H1 (cell line): ENCODE results near the gene NCCRP1. TPM values are rescaled to one million over a fixed set of nuclear protein-coding genes. Genes with fewer than 3 reads are reported as not detected.

ENCODE experiments used
- CTCF ChIA-PET: fragments of 300-600 bp; sonication (Branson Sonifier 250); formaldehyde crosslinking; loops from one replicate; lab custom pipeline; 2021; ENCODE audit not compliant: partially characterized antibody; lab: Charles Lee
- POLR2A ChIA-PET: fragments of 300-600 bp; sonication (Branson Sonifier 250); formaldehyde crosslinking; loops from one replicate; lab custom pipeline; 2021; ENCODE audit warnings: inconsistent platforms; ENCODE audit not compliant: partially characterized antibody; lab: Charles Lee
- DNase-seq, 2 experiments: peaks; one replicate each; pipeline versions ENCODE4 v3.0.0 to v3.0.0-alpha.2; 2010 to 2022; ENCODE audit warnings: low spot score in 2 of 2, low read depth in 1 of 2, mixed read lengths in 1 of 2
- FAIRE-seq: peaks from 2 replicates; lab custom pipeline; 2011; peaks lifted over from hg19 to GRCh38; lab: Jason Lieb, UNC
- H2AFZ ChIP-seq: 2 replicates; pipeline ENCODE4 v1.8.1; 2012; ENCODE audit warnings: low read length, inconsistent platforms
- H2AK5ac ChIP-seq: 2 replicates; pipeline ENCODE4 v1.6.1; 2013; ENCODE audit warnings: low read depth, low read length
- H2BK120ac ChIP-seq: replicated peaks from 2 replicates; pipeline ENCODE3; 2013; ENCODE audit warnings: low read depth, low read length, inconsistent platforms
- H2BK12ac ChIP-seq: 2 replicates; pipeline ENCODE4 v1.6.1; 2013; ENCODE audit warnings: low read depth, low read length
- H2BK15ac ChIP-seq: 2 replicates; pipeline ENCODE4 v1.6.1; 2013; ENCODE audit warnings: low read length
- H2BK20ac ChIP-seq: 2 replicates; pipeline ENCODE4 v1.6.1; 2013; ENCODE audit warnings: low read length
- H2BK5ac ChIP-seq: 2 replicates; pipeline ENCODE4 v1.6.1; 2013; ENCODE audit warnings: low read depth, low read length
- H3K14ac ChIP-seq: 2 replicates; pipeline ENCODE4 v1.6.1; 2013; ENCODE audit warnings: inconsistent platforms; ENCODE audit not compliant: insufficient read length
- H3K18ac ChIP-seq: 2 replicates; pipeline ENCODE4 v1.6.1; 2013; ENCODE audit warnings: low read length; ENCODE audit errors: extremely low read depth
- H3K23ac ChIP-seq: 2 replicates; pipeline ENCODE4 v1.6.1; 2013; ENCODE audit warnings: inconsistent platforms; ENCODE audit not compliant: insufficient read length
- H3K23me2 ChIP-seq: 2 replicates; pipeline ENCODE4 v1.6.1; 2013; ENCODE audit warnings: low read depth, low read length
- H3K27ac ChIP-seq: 2 replicates; pipeline ENCODE4 v1.6.1; 2011; ENCODE audit warnings: low read depth, low read length, inconsistent platforms
- H3K27me3 ChIP-seq, 4 experiments: replicated peaks in 1 of 4; 1 replicate in 1 of 4; 2 replicates in 3 of 4; pipeline versions ENCODE4 v1.6.1 to v1.8.1; 2011 to 2013; ENCODE audit warnings: low read length in 3 of 4, mild to moderate bottlenecking in 3 of 4, inconsistent platforms in 2 of 4, mixed read lengths in 2 of 4, moderate library complexity in 1 of 4; ENCODE audit not compliant: control insufficient read depth in 3 of 4, insufficient read depth in 3 of 4; ENCODE audit errors: extremely low read depth in 1 of 4
- H3K36me3 ChIP-seq, 4 experiments: 2 replicates each; pipeline versions ENCODE4 v1.6.1 to v1.8.1; 2011 to 2013; ENCODE audit warnings: mild to moderate bottlenecking in 4 of 4, low read length in 3 of 4, moderate library complexity in 2 of 4, control low read depth in 1 of 4, inconsistent platforms in 1 of 4; ENCODE audit not compliant: insufficient read depth in 4 of 4, control insufficient read depth in 2 of 4
- H3K4ac ChIP-seq: replicated peaks from 2 replicates; pipeline ENCODE3; 2013; ENCODE audit warnings: low read length, low read depth, mixed read lengths, inconsistent platforms; ENCODE audit not compliant: insufficient read length
- H3K4me1 ChIP-seq, 4 experiments: replicated peaks in 1 of 4; 1 replicate in 1 of 4; 2 replicates in 3 of 4; pipeline versions ENCODE4 v1.6.1 to v1.8.1; 2011 to 2013; ENCODE audit warnings: low read length in 3 of 4, inconsistent platforms in 2 of 4, mixed read lengths in 1 of 4; ENCODE audit not compliant: insufficient read depth in 4 of 4, control insufficient read depth in 3 of 4
- H3K4me2 ChIP-seq, 2 experiments: 2 replicates each; pipeline versions ENCODE4 v1.6.1 to v1.8.1; 2011 to 2013; ENCODE audit warnings: low read depth in 2 of 2, low read length in 2 of 2, control low read depth in 1 of 2, inconsistent platforms in 1 of 2, mild to moderate bottlenecking in 1 of 2; ENCODE audit not compliant: insufficient read depth in 1 of 2
- H3K4me3 ChIP-seq, 4 experiments: fragments of 200-600, 300-600 bp in 1 of 4; sonication (generic), shearing (Covaris generic), sonication (Bioruptor Twin) in 1 of 4; 2 replicates each; pipeline versions ENCODE4 v1.5.1 to v1.8.1; 2011 to 2016; ENCODE audit warnings: low read length in 4 of 4, low read depth in 3 of 4, control low read depth in 2 of 4, inconsistent platforms in 2 of 4, mild to moderate bottlenecking in 2 of 4, mixed read lengths in 1 of 4, moderate library complexity in 1 of 4; ENCODE audit not compliant: insufficient read depth in 2 of 4; ENCODE audit errors: extremely low read depth in 1 of 4
- H3K56ac ChIP-seq: replicated peaks from 2 replicates; pipeline ENCODE3; 2013; ENCODE audit warnings: low read depth, mild to moderate bottlenecking, mixed read lengths, low read length, inconsistent platforms; ENCODE audit not compliant: insufficient read length
- H3K79me1 ChIP-seq: 2 replicates; pipeline ENCODE4 v1.6.1; 2013; ENCODE audit warnings: low read depth, low read length, control low read depth
- H3K79me2 ChIP-seq, 2 experiments: 2 replicates each; pipeline versions ENCODE4 v1.6.1 to v1.8.1; 2012 to 2013; ENCODE audit warnings: low read length in 2 of 2, mild to moderate bottlenecking in 2 of 2, inconsistent platforms in 1 of 2; ENCODE audit not compliant: insufficient read depth in 2 of 2, control insufficient read depth in 1 of 2
- H3K9ac ChIP-seq, 4 experiments: replicated peaks in 1 of 4; 1 replicate in 1 of 4; 2 replicates in 3 of 4; pipeline versions ENCODE4 v1.6.1 to v1.8.1; 2011 to 2013; ENCODE audit warnings: low read depth in 3 of 4, low read length in 3 of 4, control low read depth in 2 of 4, mild to moderate bottlenecking in 2 of 4, moderate library complexity in 2 of 4, inconsistent platforms in 1 of 4; ENCODE audit errors: extremely low read depth in 1 of 4
- H3K9me3 ChIP-seq, 2 experiments: 2 replicates each; pipeline versions ENCODE4 v1.6.1 to v1.8.1; 2012 to 2013; ENCODE audit warnings: mild to moderate bottlenecking in 2 of 2, moderate library complexity in 2 of 2, control low read depth in 1 of 2, inconsistent platforms in 1 of 2, low read depth in 1 of 2, low read length in 1 of 2, mixed read lengths in 1 of 2; ENCODE audit not compliant: insufficient read depth in 2 of 2
- H4K20me1 ChIP-seq, 2 experiments: replicated peaks in 1 of 2; 2 replicates each; pipeline versions ENCODE3 to v1.8.1; 2011 to 2013; ENCODE audit warnings: inconsistent platforms in 2 of 2, low read length in 2 of 2, mild to moderate bottlenecking in 1 of 2; ENCODE audit not compliant: insufficient read depth in 2 of 2, control insufficient read depth in 1 of 2
- H4K5ac ChIP-seq: 2 replicates; pipeline ENCODE4 v1.6.1; 2013; ENCODE audit warnings: low read length, low read depth, mixed read lengths, inconsistent platforms; ENCODE audit not compliant: insufficient read length
- H4K8ac ChIP-seq: 2 replicates; pipeline ENCODE4 v1.8.0; 2013; ENCODE audit warnings: mild to moderate bottlenecking, moderate library complexity, low read length, inconsistent platforms; ENCODE audit not compliant: insufficient read depth; ENCODE audit errors: extremely low read depth
- H4K91ac ChIP-seq: replicated peaks from 2 replicates; pipeline ENCODE3; 2013; ENCODE audit warnings: low read length, mixed read lengths, inconsistent platforms; ENCODE audit not compliant: insufficient read length
- POLR2AphosphoS5 ChIP-seq: IDR thresholded peaks from 2 replicates; pipeline ENCODE4 v1.6.1; 2011; ENCODE audit warnings: low read depth, low read length
- WGBS, 2 experiments: shearing (Covaris generic) in 1 of 2; methylation state at CpG; one replicate each; pipeline versions ENCODE4 v1.1.6 to v1.1.7; 2013 to 2015; ENCODE audit warnings: low lambda C conversion rate in 2 of 2, mixed read lengths in 2 of 2, inconsistent platforms in 1 of 2, low coverage in 1 of 2, missing lambda C conversion rate in 1 of 2; ENCODE audit not compliant: insufficient replicate concordance in 2 of 2, insufficient coverage in 1 of 2, insufficient read length in 1 of 2; ENCODE audit errors: extremely low coverage in 1 of 2, missing lambda C conversion rate in 1 of 2; 5-methylcytosine and 5-hydroxymethylcytosine counted together
- polyA plus RNA-seq, 7 experiments: library from polyadenylated mRNA; depleted of rRNA in 3 of 7; stranded (reverse) in 5 of 7; unstranded in 2 of 7; fragments of >200 nt in 5 of 7; fragments of 200-250 nt in 2 of 7; gene quantifications; 1 replicate in 5 of 7; 2 replicates in 1 of 7; 4 replicates in 1 of 7; pipeline versions ENCODE4 v1.2.1 to v1.2.3, GENCODE V29; 2011 to 2013; ENCODE audit warnings: missing spikeins in 2 of 7, mixed read lengths in 2 of 7
- total RNA-seq: library from RNA; stranded (reverse); fragmentation: NEBNext Ultra II Directional; extraction: Animal tissue kit (Norgen Biotek cat#: 25700); gene quantifications from 2 replicates; pipeline ENCODE4 v1.2.1, GENCODE V29; 2021

The NCCRP1 gene
- total and polyA plus RNA-seq, 2 of the 8 experiments (the other 6 are each of a cell fraction or from before 2014, with no cell fraction given) = 2.8 to 7.9 TPM

GRCh38 chr19:39173502-39173991, 23.2 kb upstream of the NCCRP1 start:
- Histone ChIP-seq H3K9me3 (no peaks in the 10 kb centered on the region), H4K5ac (no peak overlapping the region), H3K27me3 (no peaks in the 10 kb centered on the region), H4K91ac (no peak overlapping the region), H2AK5ac (no peak overlapping the region), H4K8ac (no peak overlapping the region; the same call in 1 of the 2 replicates), H3K79me1 (no peaks in the 10 kb centered on the region), H3K27ac (no peak overlapping the region), H2BK15ac (no peak overlapping the region), H2BK5ac (0 out of 2 replicates have a peak overlapping the region, but pooled peaks have one; percentile 30), H3K14ac (no peak overlapping the region), H3K23me2 (no peaks in the 10 kb centered on the region), H4K20me1 (peaks cover 4 to 10% of the 10 kb centered on the region in 2 experiments), H3K4me1 (peaks cover 0 to 11% (median 4%) of the 10 kb centered on the region in 4 experiments; a peak in 6 of 7 replicates), H3K4me3 (no peak overlapping the region), H2BK12ac (no peak overlapping the region), H3K9ac (no peak overlapping the region), H3K36me3 (peaks cover 0 to 33% (median 10%) of the 10 kb centered on the region in 4 experiments; a peak in 3 of 8 replicates), H2BK20ac (no peak overlapping the region), H3K56ac (no peak overlapping the region), H3K23ac (no peak overlapping the region), H2AFZ (no peak overlapping the region), H3K79me2 (no peaks in the 10 kb centered on the region; a peak in 1 of 4 replicates), H2BK120ac (no peak overlapping the region), H3K4ac (no peak overlapping the region), H3K4me2 (no peak overlapping the region), H3K18ac (no peak overlapping the region)
- WGBS, 2 experiments = 87% methylated on average over 12 of the region's 25 CpGs; no CpG with 5 or more reads in 1 of the 2 experiments
- DNase-seq (no peak), FAIRE-seq (no peak)
- TF ChIP-seq POLR2AphosphoS5 = no peak
- ChIA-PET POLR2A (interaction anchor here (0.8 kb wide), 1 partner anchor 16 kb away, joined by 4 read pairs; no protein-coding TSS in a partner anchor), CTCF (interaction anchor here (0.7 to 5.1 kb wide), 3 partner anchors 14 to 42 kb away, joined by 3 to 33 read pairs (median 10); partner anchors contain the start of gene NCCRP1)
